C4-2B (cell line): ENCODE results near the gene TSFM.
"Not testable (repeated sequence)": the region's sequence is repeated elsewhere in the genome, so short reads cannot be mapped to it uniquely, and the experiment has no call there.

ENCODE experiments used
- CTCF ChIP-seq: fragments of 450-650 bp; conservative IDR thresholded peaks from 2 replicates; pipeline ENCODE4 v1.5.1; 2017; ENCODE audit warnings: mild to moderate bottlenecking
- ZFX ChIP-seq: fragments of 450-650 bp; IDR thresholded peaks from 2 replicates; pipeline ENCODE4 v1.6.1; 2017

GRCh38 chr12:57820119-57820518 lies 37.5 kb downstream of the TSFM start:
- TF ChIP-seq CTCF, ZFX: not testable (repeated sequence)
